ENCODE results near the gene CPM.

The CPM gene

DNA sequence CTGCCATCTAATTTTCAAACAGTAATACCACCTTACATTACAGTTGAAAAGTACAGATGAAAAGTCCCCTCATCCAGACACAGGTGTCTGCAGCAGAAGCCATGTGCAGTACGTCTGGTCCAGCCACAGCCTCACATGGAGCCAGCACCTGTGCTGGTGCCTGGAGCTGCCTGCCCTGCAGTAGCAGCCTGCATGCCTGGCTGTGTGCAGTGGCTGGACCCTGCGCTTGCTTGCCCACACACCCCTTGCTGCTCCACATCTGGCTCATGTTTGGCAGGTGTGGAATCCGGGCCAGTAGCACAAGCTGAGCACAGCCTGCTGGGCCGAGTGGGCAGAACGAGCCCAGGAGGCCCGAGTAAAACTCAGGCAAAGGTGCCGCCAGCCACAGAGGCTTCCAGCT lies 21.8 kb upstream of the CPM start:
- H3K27ac ChIP-seq = no peak overlapping the region
- TF ChIP-seq ZFX (IDR thresholded peaks at IDR 0.05) = no peak
- TF ChIP-seq, protein P1, sequence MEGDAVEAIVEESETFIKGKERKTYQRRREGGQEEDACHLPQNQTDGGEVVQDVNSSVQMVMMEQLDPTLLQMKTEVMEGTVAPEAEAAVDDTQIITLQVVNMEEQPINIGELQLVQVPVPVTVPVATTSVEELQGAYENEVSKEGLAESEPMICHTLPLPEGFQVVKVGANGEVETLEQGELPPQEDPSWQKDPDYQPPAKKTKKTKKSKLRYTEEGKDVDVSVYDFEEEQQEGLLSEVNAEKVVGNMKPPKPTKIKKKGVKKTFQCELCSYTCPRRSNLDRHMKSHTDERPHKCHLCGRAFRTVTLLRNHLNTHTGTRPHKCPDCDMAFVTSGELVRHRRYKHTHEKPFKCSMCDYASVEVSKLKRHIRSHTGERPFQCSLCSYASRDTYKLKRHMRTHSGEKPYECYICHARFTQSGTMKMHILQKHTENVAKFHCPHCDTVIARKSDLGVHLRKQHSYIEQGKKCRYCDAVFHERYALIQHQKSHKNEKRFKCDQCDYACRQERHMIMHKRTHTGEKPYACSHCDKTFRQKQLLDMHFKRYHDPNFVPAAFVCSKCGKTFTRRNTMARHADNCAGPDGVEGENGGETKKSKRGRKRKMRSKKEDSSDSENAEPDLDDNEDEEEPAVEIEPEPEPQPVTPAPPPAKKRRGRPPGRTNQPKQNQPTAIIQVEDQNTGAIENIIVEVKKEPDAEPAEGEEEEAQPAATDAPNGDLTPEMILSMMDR (conservative IDR thresholded peaks at IDR 0.05) = no peak

DNA sequence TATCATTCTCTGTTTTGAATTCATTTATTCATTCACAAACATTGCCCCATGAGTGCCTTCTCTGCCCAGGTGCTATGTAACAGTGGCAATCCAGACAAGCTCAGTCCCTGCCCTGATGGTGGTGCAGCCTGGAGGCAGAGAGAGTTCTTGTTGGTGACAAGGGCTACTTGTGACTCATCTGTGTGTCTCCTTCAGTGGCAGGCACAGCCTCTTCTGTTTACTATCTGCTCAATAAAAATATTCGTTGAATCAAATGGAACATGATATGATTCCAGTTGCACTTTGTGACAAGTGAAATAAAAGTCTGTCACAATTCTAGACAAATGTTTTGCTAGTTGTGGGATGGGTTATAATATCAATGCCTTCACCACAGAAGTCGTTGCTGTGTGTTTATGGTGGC lies 20.6 kb upstream of the CPM start:
- TF ChIP-seq ZFX (IDR thresholded peaks at IDR 0.05) = no peak
- TF ChIP-seq, protein P1 (conservative IDR thresholded peaks at IDR 0.05) = no peak
- no peak overlapping the region for H3K27ac ChIP-seq

DNA sequence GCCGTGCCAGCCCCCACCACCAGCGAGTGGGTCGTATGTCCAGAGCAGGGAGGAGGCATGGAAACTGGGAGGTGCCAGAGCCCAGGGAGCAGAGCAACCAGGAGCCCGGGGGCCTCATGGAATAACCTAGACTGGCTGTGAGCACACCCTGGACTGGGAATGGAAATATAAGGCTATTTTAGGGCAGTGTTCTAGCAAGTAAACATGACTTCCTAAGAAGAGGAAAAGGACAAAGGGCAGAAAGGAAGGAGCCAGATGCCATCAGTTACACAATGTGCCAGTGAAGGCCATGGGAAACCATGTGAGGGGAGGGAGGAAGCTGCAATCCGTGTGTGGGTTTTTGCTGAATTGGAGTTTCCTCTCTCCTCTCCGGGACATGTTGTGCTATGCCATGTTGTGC lies 18.7 kb upstream of the CPM start:
- H3K27ac ChIP-seq = no peak overlapping the region
- no peak for TF ChIP-seq ZFX (IDR thresholded peaks at IDR 0.05)
- TF ChIP-seq, protein P1 (conservative IDR thresholded peaks at IDR 0.05) = no peak

DNA sequence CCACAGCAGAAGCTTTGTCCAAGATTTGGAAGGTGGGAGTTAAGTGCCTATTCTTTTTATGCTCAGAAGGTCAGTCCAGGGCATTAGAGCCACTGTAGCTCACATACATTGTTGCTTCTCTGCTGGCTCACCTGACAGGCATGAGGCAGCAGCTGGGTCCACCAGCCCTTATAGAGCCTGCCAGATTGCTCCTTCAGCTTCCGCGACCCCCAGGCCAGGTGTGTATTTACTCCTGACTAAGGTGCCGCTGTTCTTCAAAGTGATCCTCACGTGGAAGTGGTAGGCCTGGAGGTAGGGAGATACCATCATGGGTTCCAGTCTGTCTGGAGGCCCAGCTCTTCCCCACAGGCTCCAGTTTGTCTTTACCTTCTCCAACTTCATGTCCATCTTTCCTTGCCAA lies 17.5 kb upstream of the CPM start:
- no peak overlapping the region for H3K27ac ChIP-seq
- TF ChIP-seq, protein P1 (conservative IDR thresholded peaks at IDR 0.05) = no peak
- no peak for TF ChIP-seq ZFX (IDR thresholded peaks at IDR 0.05)

DNA sequence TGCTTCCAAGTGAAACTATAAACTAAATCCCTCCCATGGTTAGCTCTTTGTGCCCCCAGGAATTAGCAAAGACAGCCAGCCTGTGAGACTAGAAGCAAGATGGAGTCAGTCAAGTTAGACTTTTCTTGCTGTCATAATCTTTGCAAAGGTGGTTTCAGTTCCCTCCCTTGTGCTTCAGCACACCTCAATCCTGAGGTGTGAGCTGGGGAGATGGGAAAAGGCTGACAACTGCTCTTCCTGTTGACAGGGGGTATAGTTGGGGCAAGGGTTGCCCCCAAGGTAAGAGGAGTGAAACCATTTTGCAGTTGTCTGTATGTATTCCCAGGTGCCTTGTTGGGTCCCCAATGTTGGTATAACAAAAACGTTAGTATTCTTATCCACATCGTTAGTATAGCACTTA lies 12.3 kb upstream of the CPM start:
- no peak overlapping the region for H3K27ac ChIP-seq
- no peak for TF ChIP-seq ZFX (IDR thresholded peaks at IDR 0.05)
- TF ChIP-seq, protein P1 (conservative IDR thresholded peaks at IDR 0.05) = no peak

DNA sequence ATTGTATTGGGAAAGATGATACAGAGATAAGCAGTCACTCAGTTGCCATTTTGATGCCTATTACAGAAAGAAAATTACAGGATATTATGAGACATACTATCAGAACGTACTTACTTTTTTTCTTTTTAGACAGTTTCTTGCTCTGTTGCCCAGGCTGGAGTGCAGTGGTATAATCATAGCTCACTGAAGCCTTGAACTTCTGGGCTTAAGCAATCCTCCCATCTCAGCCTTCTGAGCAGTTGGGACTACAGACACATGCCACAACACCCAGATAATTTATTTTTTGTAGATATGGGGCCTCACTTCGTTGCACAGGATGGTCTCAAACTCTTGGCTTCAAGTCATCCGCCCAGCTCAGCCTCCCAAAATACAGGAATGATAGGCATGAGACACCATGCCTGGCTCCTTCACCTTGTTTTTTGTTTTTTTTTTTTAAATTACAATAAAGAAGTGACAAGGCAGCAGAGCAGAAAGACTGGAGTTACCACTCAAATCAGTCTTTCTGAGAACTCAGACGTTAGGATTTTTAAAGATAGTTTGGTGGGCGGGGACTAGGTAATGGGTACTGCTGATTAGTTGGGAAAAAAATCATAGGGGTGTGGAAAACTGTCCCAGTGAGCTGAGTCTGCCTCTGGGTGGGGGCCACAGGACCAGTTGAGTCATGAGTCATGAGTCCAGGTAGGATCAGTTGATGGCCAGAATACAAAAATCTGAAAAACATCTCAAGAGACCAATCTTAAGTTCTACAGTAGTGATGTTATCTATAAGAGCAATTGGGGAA lies 11.5 kb upstream of the CPM start:
- no peak for TF ChIP-seq ZFX (IDR thresholded peaks at IDR 0.05)
- TF ChIP-seq, protein P1 (conservative IDR thresholded peaks at IDR 0.05) = no peak

DNA sequence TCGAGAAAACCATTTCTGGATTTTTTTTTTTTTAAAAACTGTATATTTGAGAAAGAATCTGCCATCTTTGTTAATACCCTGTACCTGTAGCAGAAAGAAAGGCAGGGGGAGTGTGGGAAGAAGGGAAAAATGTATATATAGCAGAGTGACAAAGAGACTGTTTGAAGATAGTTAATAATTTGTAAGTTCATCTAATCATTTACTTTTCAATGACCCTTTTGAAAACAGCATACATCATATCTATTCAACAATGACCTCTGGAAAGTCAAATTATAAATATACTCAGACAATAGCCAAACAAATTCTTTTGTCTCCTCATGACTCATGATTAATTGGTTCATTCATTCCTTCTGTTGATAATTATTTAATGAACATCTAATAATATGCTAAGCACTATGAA lies 10.9 kb upstream of the CPM start:
- H3K27ac ChIP-seq = no peak overlapping the region
- no peak for TF ChIP-seq ZFX (IDR thresholded peaks at IDR 0.05)
- TF ChIP-seq, protein P1 (conservative IDR thresholded peaks at IDR 0.05) = no peak

More for the DNA sequence above, 11.5 kb upstream of the CPM start:
- no peak overlapping the region for H3K27ac ChIP-seq
